ENCODE measurements around the gene ZNF8. TPM values are rescaled to one million over a fixed set of nuclear protein-coding genes. Genes with fewer than 3 reads are reported as not detected.
A peak's percentile ranks its signal among the peaks of the same experiment; 100 is the strongest.
"Not testable (repeated sequence)": the region's sequence is repeated elsewhere in the genome, so short reads cannot be mapped to it uniquely, and the experiment has no call there.

Gene ZNF8
- total RNA-seq, 1 donor from 2014 or later: 4.2 TPM

GRCh38 chr19:58336216-58336615, 57.5 kb downstream of the ZNF8 start:
- DNase-seq (ENCODE audit: low read depth in 2 of 2): no peak

- DNase-seq (ENCODE audit: low read depth in 2 of 2): no peak
These were observed 58.1 kb downstream of the ZNF8 start for GRCh38 chr19:58336820-58337219.

GRCh38 chr19:58338336-58338735, 59.6 kb downstream of the ZNF8 start:
- no peak for DNase-seq (ENCODE audit: low read depth in 2 of 2)

GRCh38 chr19:58338825-58339558, 60.2 kb downstream of the ZNF8 start:
- no peak for DNase-seq (ENCODE audit: low read depth in 2 of 2)

- DNase-seq (ENCODE audit: low read depth in 2 of 2): no peak
These were observed 66.8 kb downstream of the ZNF8 start for GRCh38 chr19:58345558-58345957.

- DNase-seq (ENCODE audit: low read depth in 2 of 2): peak; percentile 33 to 59
These were observed 68.5 kb downstream of the ZNF8 start for GRCh38 chr19:58346961-58347929.

- not testable (repeated sequence) for DNase-seq (ENCODE audit: low read depth in 2 of 2)
These were observed 69.3 kb downstream of the ZNF8 start for GRCh38 chr19:58348080-58348479.

- DNase-seq (ENCODE audit: low read depth in 2 of 2): no peak
These were observed 70.8 kb downstream of the ZNF8 start for GRCh38 chr19:58349590-58349989.

- peak; percentile 25 to 33 for DNase-seq (ENCODE audit: low read depth in 2 of 2)
These were observed 71.5 kb downstream of the ZNF8 start for GRCh38 chr19:58350001-58350861.

GRCh38 chr19:58350871-58351557, 72.3 kb downstream of the ZNF8 start:
- DNase-seq (ENCODE audit: low read depth in 2 of 2): no peak

- no peak for DNase-seq (ENCODE audit: low read depth in 2 of 2)
These were observed 72.8 kb downstream of the ZNF8 start for GRCh38 chr19:58351558-58351878.

GRCh38 chr19:58351990-58352755, 73.4 kb downstream of the ZNF8 start:
- no peak for DNase-seq (ENCODE audit: low read depth in 2 of 2)

Other genes with a start within 250 kb of the ZNF8 start
- gene ZSCAN1, start 244.9 kb upstream of the ZNF8 start, total RNA-seq: 0.20 TPM in 1 of 2 replicates, not detected in the other
- 0.65 and 2.8 TPM in 2 replicates for gene ZNF135, start 219.7 kb upstream of the ZNF8 start, total RNA-seq
- gene ZSCAN18, start 180.7 kb upstream of the ZNF8 start, total RNA-seq: 10.7 and 29.6 TPM in 2 replicates
- 7.2 and 10.3 TPM in 2 replicates for gene ZNF329, start 128.2 kb upstream of the ZNF8 start, total RNA-seq
- 9.6 and 14.3 TPM in 2 replicates for gene ZNF274, start 95.9 kb upstream of the ZNF8 start, total RNA-seq
- gene ZNF544, start 50.0 kb upstream of the ZNF8 start, total RNA-seq: 41.4 and 58.5 TPM in 2 replicates
- gene ERVK3-1, start 26.4 kb downstream of the ZNF8 start, total RNA-seq: 11.1 and 19.4 TPM in 2 replicates
- gene ZSCAN22, start 48.0 kb downstream of the ZNF8 start, total RNA-seq: 1.3 and 2.0 TPM in 2 replicates
- 2.0 and 4.6 TPM in 2 replicates for gene A1BG, start 74.5 kb downstream of the ZNF8 start, total RNA-seq
- 0.65 and 0.99 TPM in 2 replicates for gene ZNF497, start 83.8 kb downstream of the ZNF8 start, total RNA-seq
- gene ZNF837, start 102.1 kb downstream of the ZNF8 start, total RNA-seq: 0.87 and 1.6 TPM in 2 replicates
- 2,255 and 2,472 TPM in 2 replicates for gene RPS5, start 108.3 kb downstream of the ZNF8 start, total RNA-seq
- not detected in 2 replicates for gene RNF225, start 116.7 kb downstream of the ZNF8 start, total RNA-seq
- 5.9 and 9.1 TPM in 2 replicates for gene ZNF584, start 129.7 kb downstream of the ZNF8 start, total RNA-seq
- gene ZNF132, start 161.2 kb downstream of the ZNF8 start, total RNA-seq: 4.1 and 6.9 TPM in 2 replicates
- 4.8 and 7.1 TPM in 2 replicates for gene ZNF324B, start 172.7 kb downstream of the ZNF8 start, total RNA-seq
- gene ZNF324, start 188.1 kb downstream of the ZNF8 start, total RNA-seq: 7.6 and 11.9 TPM in 2 replicates
- 3.0 and 3.1 TPM in 2 replicates for gene ZNF446, start 197.4 kb downstream of the ZNF8 start, total RNA-seq
- 6.1 and 8.1 TPM in 2 replicates for gene SLC27A5, start 233.0 kb downstream of the ZNF8 start, total RNA-seq
- gene ZBTB45, start 240.9 kb downstream of the ZNF8 start, total RNA-seq: 3.7 and 5.0 TPM in 2 replicates